HG02981 (cell line): ENCODE results near the gene CXorf58.
"Not testable (repeated sequence)": the region's sequence is repeated elsewhere in the genome, so short reads cannot be mapped to it uniquely, and the experiment has no call there.

Experiments used
- ATAC-seq: cut with Tn5 transposase; IDR thresholded peaks from one replicate; pipeline ENCODE4 v1.9.1; 2021; ENCODE audit warnings: mild to moderate bottlenecking, moderate library complexity; ENCODE audit not compliant: unreplicated experiment

CXorf58 gene, protein sequence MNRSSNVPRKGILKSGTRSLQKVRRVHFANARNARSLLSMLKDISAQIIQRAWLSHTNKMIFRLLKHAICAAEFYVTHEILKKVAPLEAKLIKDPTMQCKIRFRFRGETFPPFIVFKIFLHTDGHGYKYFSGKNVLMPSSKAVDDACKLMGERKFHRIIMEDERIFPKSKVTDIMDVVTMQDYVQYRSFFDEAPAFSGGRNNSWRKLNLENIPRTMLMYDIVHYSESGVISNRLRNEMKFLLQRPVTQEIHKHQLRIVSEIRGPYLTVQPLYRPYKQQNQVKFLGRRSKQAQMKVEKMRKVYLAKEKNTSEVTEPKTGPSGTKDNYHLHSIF

DNA sequence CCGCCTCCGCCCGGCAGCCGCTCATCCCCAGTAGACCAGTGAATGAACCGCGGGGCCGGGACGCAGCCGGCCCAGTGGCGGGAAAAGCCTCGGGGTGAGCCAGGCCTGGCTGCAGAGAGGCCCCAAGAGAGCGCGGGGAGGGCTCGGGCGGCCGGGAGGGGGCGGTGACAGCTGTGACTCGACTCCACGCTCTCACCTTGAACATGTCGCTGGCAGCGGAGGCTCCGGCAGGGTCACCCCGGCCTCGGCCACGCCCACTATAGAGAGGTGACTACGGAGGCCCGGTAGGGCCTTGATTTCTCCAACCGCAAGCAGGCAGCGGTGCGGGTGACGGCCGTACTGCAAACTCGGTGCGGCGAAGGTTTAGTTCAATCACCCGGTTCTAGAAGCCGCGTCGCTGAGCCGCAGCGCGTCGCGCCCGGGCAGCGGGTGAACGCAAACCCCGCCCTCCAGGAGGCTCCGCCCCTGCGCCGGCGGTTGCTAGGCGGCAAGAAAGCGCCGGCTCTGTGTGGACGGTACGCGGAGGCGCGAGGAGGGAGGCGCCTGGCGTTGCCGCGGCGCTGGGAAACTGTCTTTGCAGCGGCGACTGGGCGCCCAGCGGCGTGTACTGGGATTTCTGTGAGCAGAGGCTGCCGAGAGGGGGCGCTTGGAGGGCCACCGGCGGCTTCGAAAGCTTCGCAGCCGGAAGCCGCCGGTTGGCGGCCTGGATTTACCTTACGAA is at the start of gene CXorf58, which contains the start of gene APOO:
Gene CXorf58 (plus strand): TSS at position 509 of the 721 bp plus-strand sequence. CDS start 2,297 bp downstream, outside the sequence.
Gene APOO (minus strand): TSS at position 441 of the 721 bp plus-strand sequence. CDS start 236 bp downstream, at position 205.
- ATAC-seq: peak; percentile 90

DNA sequence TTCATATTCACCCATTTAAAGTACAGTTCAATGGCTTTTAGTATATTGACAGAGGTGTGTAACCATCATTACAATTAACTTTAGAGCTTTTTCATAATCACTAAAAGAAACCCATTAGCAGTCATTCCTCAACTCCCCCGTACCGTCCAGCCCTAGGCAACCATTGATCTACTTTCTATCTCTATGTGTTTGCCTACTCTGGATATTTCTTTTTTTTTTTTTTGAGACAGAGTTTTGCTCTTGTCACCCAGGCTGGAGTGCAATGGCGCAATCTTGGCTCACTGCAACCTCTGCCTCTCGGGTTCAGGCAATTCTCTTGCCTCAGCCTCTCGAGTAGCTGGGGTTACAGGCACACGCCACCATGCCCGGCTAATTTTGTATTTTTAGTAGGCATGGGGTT is 48.6 kb upstream of the CXorf58 start:
- ATAC-seq: not testable (repeated sequence)

DNA sequence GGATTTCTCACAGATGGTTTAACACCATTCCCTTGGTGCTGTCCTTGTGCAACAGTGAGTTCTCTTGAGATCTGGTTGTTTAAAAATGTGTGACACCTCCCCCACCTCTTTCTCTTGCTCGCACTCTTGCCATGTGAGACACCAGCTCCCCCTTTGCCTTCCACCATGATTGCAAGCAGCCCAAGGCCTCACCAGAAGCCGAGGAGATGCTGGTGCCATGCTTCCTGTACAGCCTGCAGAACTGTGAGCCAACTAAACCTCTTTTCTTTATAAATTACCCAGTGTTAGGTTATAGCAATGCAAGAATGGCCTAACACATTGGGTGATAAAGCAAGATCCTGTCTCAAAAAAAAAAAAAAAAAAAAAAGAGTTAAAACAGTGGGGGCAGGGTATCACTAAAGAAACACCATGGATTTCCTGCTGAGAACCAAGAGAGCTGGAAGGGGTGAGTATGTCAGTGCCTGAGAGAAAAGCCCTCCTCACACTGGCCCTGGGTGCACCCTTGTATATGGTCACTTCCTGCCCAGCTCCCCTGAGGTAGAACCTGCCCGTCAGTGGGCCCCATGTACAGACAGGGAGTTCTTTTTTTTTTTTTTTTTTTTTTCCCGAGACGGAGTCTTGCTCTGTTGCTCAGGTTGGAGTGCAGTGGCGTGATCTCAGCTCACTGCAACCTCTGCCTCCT is 46.5 kb upstream of the CXorf58 start:
- no peak for ATAC-seq

GRCh38 chrX:23861952-23862351 is 45.9 kb upstream of the CXorf58 start:
- ATAC-seq: not testable (repeated sequence)

- ATAC-seq: no peak
Observed at GRCh38 chrX:23864742-23865326, 43.0 kb upstream of the CXorf58 start.

- no peak for ATAC-seq
Observed at GRCh38 chrX:23870041-23870440, 37.8 kb upstream of the CXorf58 start.

GRCh38 chrX:23871905-23872546 is 35.8 kb upstream of the CXorf58 start:
- ATAC-seq: no peak

GRCh38 chrX:23879380-23880090 is 28.3 kb upstream of the CXorf58 start:
- no peak for ATAC-seq

- ATAC-seq: no peak
Observed at GRCh38 chrX:23883737-23884354, 24.0 kb upstream of the CXorf58 start.

DNA sequence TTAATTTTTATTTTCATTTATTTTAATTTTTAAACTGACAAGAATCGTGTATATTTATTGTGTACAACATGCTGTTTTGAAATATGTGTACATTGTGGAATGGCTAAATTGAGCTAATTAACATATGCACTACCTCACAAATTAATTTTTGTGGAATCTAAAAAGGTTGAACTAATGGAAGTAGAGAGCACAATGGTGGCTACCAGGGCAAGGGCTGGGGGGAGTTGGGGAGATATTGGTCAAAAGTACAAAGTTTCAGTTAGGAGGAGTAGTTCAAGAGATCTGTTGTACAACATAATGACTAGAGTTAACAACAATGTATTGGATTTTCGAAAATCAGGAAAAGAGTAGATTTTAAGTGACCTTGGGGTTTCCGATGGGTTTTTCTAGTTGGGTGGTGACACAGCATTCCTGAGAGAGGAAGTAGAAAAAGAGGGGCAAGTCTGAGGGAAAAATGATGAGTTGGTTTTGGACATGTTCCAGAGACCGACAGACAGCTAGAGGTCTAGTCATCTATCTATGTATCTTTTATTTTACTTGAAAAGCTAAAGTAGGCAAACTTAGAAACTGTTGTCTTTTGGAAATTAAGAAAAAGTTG is 23.3 kb upstream of the CXorf58 start:
- ATAC-seq: no peak

DNA sequence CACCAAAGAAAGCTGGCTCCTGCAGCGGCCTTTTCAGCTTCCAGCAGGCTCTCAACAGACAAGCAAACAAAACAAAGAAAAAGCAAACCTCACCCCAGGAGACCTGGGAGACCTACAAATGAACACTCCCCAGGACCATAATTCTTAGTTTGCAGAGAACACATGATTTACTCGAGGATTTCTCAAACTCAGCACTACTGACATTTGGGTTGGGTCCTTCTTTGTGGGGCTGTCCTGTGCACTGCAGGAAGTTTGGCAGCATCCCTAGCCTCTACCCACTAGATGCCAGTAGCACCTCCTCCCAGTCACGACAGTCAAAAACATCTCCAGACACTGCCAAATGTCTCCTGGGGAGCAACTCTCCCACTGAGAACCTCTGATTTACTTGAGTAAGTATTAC is 22.0 kb upstream of the CXorf58 start:
- no peak for ATAC-seq

DNA sequence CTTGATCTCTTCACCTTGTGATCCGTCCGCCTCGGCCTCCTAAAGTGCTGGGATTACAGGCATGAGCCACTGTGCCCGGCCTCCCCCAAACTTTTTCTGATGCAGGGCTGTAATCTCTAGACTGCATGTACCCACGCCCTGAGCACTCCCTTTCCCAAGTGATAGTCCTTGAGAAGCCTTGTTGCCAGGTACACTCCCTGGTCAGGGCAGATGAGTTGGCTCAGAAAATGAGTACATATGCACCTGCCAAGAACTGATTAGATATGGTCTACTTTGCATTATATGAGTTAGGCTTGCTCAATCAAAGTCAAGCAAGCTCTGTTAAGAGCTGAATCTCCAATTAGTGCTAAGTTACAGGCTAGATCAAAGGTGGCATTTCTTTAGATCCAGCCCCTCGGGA is 20.4 kb upstream of the CXorf58 start:
- ATAC-seq: no peak

- ATAC-seq: no peak
Observed at GRCh38 chrX:23887918-23888317, 19.9 kb upstream of the CXorf58 start.

DNA sequence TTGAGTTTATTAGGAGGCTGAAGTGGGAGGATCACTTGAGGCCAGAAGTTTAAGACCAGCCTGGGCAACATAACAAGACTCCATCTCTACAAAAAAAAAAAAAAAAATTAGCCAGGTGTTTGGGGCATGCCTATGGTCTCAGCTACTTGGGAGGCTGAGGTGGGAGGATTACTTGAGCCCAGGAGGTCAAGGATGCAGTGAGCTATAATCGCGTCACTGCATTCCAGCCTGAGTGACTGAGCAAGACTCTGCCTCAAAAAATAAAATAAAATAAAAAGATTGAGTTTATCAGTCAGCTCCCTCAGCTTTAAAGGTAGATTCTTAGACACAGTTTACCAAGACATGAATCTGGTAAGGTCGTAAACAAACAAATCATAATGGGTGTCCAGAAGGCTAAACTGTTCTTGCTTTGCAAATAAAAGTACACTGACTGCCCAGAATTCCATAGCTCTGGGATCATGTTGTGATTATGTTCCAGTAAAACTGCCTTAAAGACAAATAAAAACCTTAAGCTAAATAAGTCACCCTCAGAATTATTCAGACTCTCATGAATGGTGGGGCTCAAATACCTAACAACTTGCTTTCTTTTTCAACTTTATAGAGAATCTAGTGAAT is 18.8 kb upstream of the CXorf58 start:
- no peak for ATAC-seq

DNA sequence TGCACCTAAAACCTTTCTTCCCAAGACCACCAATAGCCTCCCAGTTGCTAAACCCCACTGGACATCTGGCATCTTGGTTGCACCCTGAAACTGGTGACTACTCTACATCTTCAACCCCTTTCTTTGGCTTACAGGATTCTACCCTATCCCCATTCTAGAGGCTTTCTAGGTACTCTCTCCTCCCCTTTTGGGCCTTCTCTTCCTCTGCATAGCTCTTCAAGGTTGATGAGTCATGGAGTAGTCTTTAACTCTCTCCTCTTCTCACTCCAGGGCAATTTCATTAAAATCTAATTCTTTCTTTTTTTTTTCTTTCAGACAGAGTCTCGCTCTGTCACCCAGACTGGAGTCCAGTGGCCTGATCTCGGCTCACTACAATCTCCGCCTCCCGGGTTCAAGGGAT is 16.9 kb upstream of the CXorf58 start:
- ATAC-seq: no peak

DNA sequence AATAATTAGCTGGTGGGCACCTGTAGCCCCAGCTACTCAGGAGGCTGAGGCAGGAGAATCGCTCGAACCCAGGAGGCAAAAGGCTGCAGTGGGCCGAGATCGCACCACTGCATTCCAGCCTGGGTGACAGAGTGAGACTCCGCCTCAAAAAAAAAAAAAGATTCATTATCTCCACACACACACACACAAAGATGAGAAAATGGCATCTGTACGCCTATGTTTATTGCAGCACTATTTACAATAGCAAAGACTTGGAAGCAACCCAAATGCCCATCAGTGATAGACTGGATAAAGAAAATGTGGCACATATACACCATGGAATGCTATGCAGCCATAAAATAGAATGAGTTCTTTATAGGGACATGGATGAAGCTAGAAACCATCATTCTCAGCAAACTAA is 12.8 kb upstream of the CXorf58 start:
- not testable (repeated sequence) for ATAC-seq

DNA sequence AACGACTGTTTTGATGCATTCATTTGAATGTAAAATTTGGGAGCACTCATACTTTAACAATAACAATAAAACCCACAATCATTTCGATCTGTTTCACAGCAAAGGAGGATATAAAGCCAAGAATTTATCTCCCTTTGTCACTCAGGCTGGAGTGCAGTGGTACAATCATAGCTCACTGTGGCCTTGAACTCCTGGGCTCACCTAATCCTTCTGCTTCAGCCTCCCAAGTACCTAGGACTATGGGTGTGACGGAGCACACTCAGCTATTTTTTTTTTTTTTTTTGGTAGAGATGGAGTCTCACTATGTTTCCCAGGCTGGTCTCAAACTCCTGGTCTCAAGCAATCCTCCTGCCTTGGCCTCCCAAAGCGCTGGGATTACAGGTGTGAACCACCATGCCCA is 11.3 kb upstream of the CXorf58 start:
- ATAC-seq: not testable (repeated sequence)

GRCh38 chrX:23896981-23897380 is 10.8 kb upstream of the CXorf58 start:
- ATAC-seq: no peak
